IMR-90 (cell line): ENCODE results near the gene GPR39. TPM values are rescaled to one million over a fixed set of nuclear protein-coding genes. Genes with fewer than 3 reads are reported as not detected.

Source experiments
- ATAC-seq: fragments of 200-7000 bp; cut with Tn5 transposase; 2 replicates; pipeline ENCODE4 v1.9.1; 2020; ENCODE audit warnings: low read depth, mild to moderate bottlenecking, moderate library complexity
- BruUV-seq: library from RNA; stranded (reverse); fragments of 400-500 nt; replicated peaks from 2 replicates; lab custom pipeline; 2021; lab: Mats Ljungman, UMichigan
- CTCF ChIA-PET: fragments of 300-600 bp; formaldehyde crosslinking; extraction: SDS; loops from one replicate; lab custom pipeline; 2021; ENCODE audit warnings: antibody characterized with exemption; lab: Yijun Ruan, JAX
- POLR2A ChIA-PET: fragments of 300-600 bp; sonication (Branson Sonifier 250); formaldehyde crosslinking; loops from one replicate; lab custom pipeline; 2022; ENCODE audit warnings: antibody characterized with exemption; ENCODE audit not compliant: unreplicated experiment; lab: Charles Lee
- DNase-seq: peaks from one replicate; pipeline ENCODE4 v3.0.0; 2013
- H2AFZ ChIP-seq: replicated peaks from 2 replicates; pipeline ENCODE3; 2013; ENCODE audit warnings: low read length, mild to moderate bottlenecking; ENCODE audit not compliant: poor library complexity
- H2AK5ac ChIP-seq: 2 replicates; pipeline ENCODE4 v1.6.1; 2013; ENCODE audit warnings: low read depth, low read length, inconsistent platforms
- H2AK9ac ChIP-seq: replicated peaks from 2 replicates; pipeline ENCODE3; 2013; ENCODE audit warnings: mild to moderate bottlenecking, low read depth, low read length, moderate library complexity; ENCODE audit not compliant: poor library complexity
- H2BK120ac ChIP-seq: 2 replicates; pipeline ENCODE4 v1.6.1; 2013; ENCODE audit warnings: low read depth, low read length, inconsistent platforms
- H2BK15ac ChIP-seq: 3 replicates; pipeline ENCODE4 v1.6.1; 2013; ENCODE audit warnings: low read depth, low read length, inconsistent platforms
- H2BK20ac ChIP-seq: 2 replicates; pipeline ENCODE4 v1.6.1; 2013; ENCODE audit warnings: low read depth, mild to moderate bottlenecking, inconsistent platforms, low read length, moderate library complexity
- H2BK5ac ChIP-seq: 2 replicates; pipeline ENCODE4 v1.6.1; 2013; ENCODE audit warnings: mild to moderate bottlenecking, low read depth, low read length, inconsistent platforms; ENCODE audit not compliant: poor library complexity, severe bottlenecking
- H3K14ac ChIP-seq: replicated peaks from 2 replicates; pipeline ENCODE4 v1.6.1; 2013; ENCODE audit warnings: low read depth, low read length, inconsistent platforms
- H3K18ac ChIP-seq: 2 replicates; pipeline ENCODE4 v1.6.1; 2013; ENCODE audit warnings: low read depth, low read length, control low read depth
- H3K23ac ChIP-seq: 2 replicates; pipeline ENCODE4 v1.6.1; 2013; ENCODE audit warnings: low read depth, low read length, inconsistent platforms
- H3K27ac ChIP-seq: 2 replicates; pipeline ENCODE4 v1.5.1; 2013; ENCODE audit warnings: mild to moderate bottlenecking, control low read depth, low read length; ENCODE audit not compliant: insufficient read depth
- H3K27me3 ChIP-seq: 2 replicates; pipeline ENCODE4 v1.6.1; 2013; ENCODE audit warnings: low read length; ENCODE audit not compliant: control insufficient read depth, insufficient read depth
- H3K36me3 ChIP-seq: 2 replicates; pipeline ENCODE4 v1.6.1; 2013; ENCODE audit warnings: low read length, mixed read lengths; ENCODE audit not compliant: control insufficient read depth, insufficient read depth
- H3K4ac ChIP-seq: 2 replicates; pipeline ENCODE4 v1.6.1; 2013; ENCODE audit warnings: low read depth, low read length, inconsistent platforms
- H3K4me1 ChIP-seq: 2 replicates; pipeline ENCODE4 v1.6.1; 2013; ENCODE audit warnings: low read length, mixed read lengths; ENCODE audit not compliant: control insufficient read depth, insufficient read depth
- H3K4me2 ChIP-seq: 2 replicates; pipeline ENCODE4 v1.6.1; 2013; ENCODE audit warnings: low read depth, mild to moderate bottlenecking, control low read depth, low read length, moderate library complexity
- H3K4me3 ChIP-seq: 2 replicates; pipeline ENCODE4 v1.5.1; 2013; ENCODE audit warnings: low read depth, mild to moderate bottlenecking, control low read depth, low read length, moderate library complexity; ENCODE audit not compliant: insufficient read depth
- H3K56ac ChIP-seq: 2 replicates; pipeline ENCODE4 v1.6.1; 2013; ENCODE audit warnings: low read length, inconsistent platforms; ENCODE audit not compliant: insufficient read depth; ENCODE audit errors: extremely low read depth
- H3K79me1 ChIP-seq, 2 experiments: 2 replicates each; pipeline ENCODE4 v1.6.1; 2013; ENCODE audit warnings: low read length in 2 of 2, inconsistent platforms in 1 of 2, low read depth in 1 of 2
- H3K9ac ChIP-seq: 2 replicates; pipeline ENCODE4 v1.6.1; 2013; ENCODE audit warnings: low read depth, low read length, control low read depth
- H3K9me1 ChIP-seq: 2 replicates; pipeline ENCODE4 v1.6.1; 2013; ENCODE audit warnings: low read length, inconsistent platforms; ENCODE audit not compliant: insufficient read depth
- H3K9me3 ChIP-seq: 2 replicates; pipeline ENCODE4 v1.6.1; 2013; ENCODE audit warnings: low read length; ENCODE audit not compliant: control insufficient read depth, insufficient read depth
- H4K20me1 ChIP-seq: 2 replicates; pipeline ENCODE4 v1.6.1; 2013; ENCODE audit warnings: low read length, inconsistent platforms; ENCODE audit not compliant: insufficient read depth
- H4K5ac ChIP-seq: 2 replicates; pipeline ENCODE4 v1.6.1; 2013; ENCODE audit warnings: mild to moderate bottlenecking, low read depth, low read length, control low read depth
- H4K8ac ChIP-seq, 2 experiments: 2 replicates each; pipeline ENCODE4 v1.6.1; 2013; ENCODE audit warnings: low read depth in 2 of 2, low read length in 2 of 2, control low read depth in 1 of 2, inconsistent platforms in 1 of 2
- H4K91ac ChIP-seq: 2 replicates; pipeline ENCODE4 v1.6.1; 2013; ENCODE audit warnings: low read depth, low read length, inconsistent platforms; ENCODE audit not compliant: insufficient read depth
- MXI1 ChIP-seq: IDR thresholded peaks from 2 replicates; pipeline ENCODE4 v1.6.1; 2012; ENCODE audit warnings: low read depth, mild to moderate bottlenecking, low read length, moderate library complexity, borderline replicate concordance
- dilution Hi-C: fragments of 300-500 bp; cut with HindIII; formaldehyde crosslinking; loops from one replicate; pipeline ENCODE4 v1.14.3; 2018; ENCODE audit warnings: low sequenced_read_pairs; ENCODE audit not compliant: unreplicated experiment
- in situ Hi-C: fragments of 300-500 bp; cut with MboI; formaldehyde crosslinking; loops from 3 replicates; pipeline ENCODE4 v1.14.3; 2019; ENCODE audit warnings: low sequenced_read_pairs, inconsistent platforms, mixed read lengths
- intact Hi-C: fragments of 100-400 bp; cut with micrococcal nuclease; formaldehyde crosslinking; loops from 2 replicates; pipeline ENCODE4 v1.10.0; 2022
- polyA plus RNA-seq, 3 experiments: library from polyadenylated mRNA; depleted of rRNA; stranded (reverse); fragments of >200 nt; gene quantifications; 2 replicates each; pipeline ENCODE4 v1.2.3, GENCODE V29; 2012; ENCODE audit warnings: low replicate concordance in 1 of 3
- total RNA-seq: library from RNA; depleted of rRNA; stranded (reverse); fragments of >200 nt; gene quantifications from 2 replicates; pipeline ENCODE4 v1.2.3, GENCODE V29; 2012
- TF ChIP-seq, protein P1 (sequence below): conservative IDR thresholded peaks from 2 replicates; pipeline ENCODE4 v1.5.1; 2012; ENCODE audit warnings: mild to moderate bottlenecking, low read depth, low read length, improper control_type of control experiment

GPR39 gene
- total and polyA plus RNA-seq, 2 of the 4 experiments (the other 2 are of a cell fraction): 4.4 to 9.0 TPM

DNA sequence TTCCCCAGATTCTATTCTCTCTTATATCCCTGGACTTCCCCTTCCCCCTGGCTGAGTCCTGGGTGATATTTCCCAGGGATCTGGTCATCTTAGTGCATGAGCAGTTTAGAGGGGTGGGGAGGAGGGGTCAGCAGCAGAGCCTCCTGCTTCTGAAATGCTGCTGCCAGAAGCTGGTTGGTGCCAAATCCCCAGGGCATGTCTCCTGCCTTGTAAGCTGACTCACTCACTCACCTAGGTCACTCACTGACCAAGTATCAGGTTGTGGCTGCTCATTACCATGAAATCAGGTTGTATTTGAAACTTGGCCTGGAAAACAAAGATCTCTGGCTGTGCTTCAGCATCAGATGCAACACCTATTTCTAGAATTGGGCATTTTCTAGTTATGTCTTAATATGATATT is 14.3 kb downstream of the GPR39 start:
- in situ Hi-C loops: no loop called here

More for the DNA sequence above, 14.3 kb downstream of the GPR39 start:
- Histone ChIP-seq H2AFZ (no peak overlapping the region), H2BK20ac (no peak overlapping the region), H3K27ac (no peak overlapping the region), H3K27me3 (no peaks in the 10 kb centered on the region), H3K18ac (no peak overlapping the region), H2BK120ac (no peak overlapping the region), H3K36me3 (no peaks in the 10 kb centered on the region), H2AK9ac (no peak overlapping the region), H3K4ac (no peak overlapping the region), H2BK5ac (no peak overlapping the region), H4K5ac (no peak overlapping the region), H4K8ac (no peak overlapping the region), H3K14ac (no peak overlapping the region), H3K4me1 (no peaks in the 10 kb centered on the region), H2AK5ac (no peak overlapping the region), H2BK15ac (no peak overlapping the region), H3K4me3 (no peak overlapping the region), H3K56ac (no peak overlapping the region), H3K4me2 (no peak overlapping the region), H4K20me1 (no peaks in the 10 kb centered on the region), H3K23ac (no peak overlapping the region), H3K9me1 (no peaks in the 10 kb centered on the region), H3K79me1 (no peaks in the 10 kb centered on the region), H4K91ac (no peak overlapping the region), H3K9ac (no peak overlapping the region), H3K9me3 (no peaks in the 10 kb centered on the region)
- intact Hi-C loops: loop anchor here (10.0 kb wide), 1 partner anchor 744 kb away; no protein-coding TSS in a partner anchor
- ATAC-seq (no peak), DNase-seq (no peak)
- dilution Hi-C loops: no loop called here
- TF ChIP-seq, protein P1, sequence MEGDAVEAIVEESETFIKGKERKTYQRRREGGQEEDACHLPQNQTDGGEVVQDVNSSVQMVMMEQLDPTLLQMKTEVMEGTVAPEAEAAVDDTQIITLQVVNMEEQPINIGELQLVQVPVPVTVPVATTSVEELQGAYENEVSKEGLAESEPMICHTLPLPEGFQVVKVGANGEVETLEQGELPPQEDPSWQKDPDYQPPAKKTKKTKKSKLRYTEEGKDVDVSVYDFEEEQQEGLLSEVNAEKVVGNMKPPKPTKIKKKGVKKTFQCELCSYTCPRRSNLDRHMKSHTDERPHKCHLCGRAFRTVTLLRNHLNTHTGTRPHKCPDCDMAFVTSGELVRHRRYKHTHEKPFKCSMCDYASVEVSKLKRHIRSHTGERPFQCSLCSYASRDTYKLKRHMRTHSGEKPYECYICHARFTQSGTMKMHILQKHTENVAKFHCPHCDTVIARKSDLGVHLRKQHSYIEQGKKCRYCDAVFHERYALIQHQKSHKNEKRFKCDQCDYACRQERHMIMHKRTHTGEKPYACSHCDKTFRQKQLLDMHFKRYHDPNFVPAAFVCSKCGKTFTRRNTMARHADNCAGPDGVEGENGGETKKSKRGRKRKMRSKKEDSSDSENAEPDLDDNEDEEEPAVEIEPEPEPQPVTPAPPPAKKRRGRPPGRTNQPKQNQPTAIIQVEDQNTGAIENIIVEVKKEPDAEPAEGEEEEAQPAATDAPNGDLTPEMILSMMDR: no peak
- TF ChIP-seq MXI1: no peak
- CTCF ChIA-PET: interaction anchor here (1.0 kb wide), 1 partner anchor 15 kb away, joined by 3 read pairs; no protein-coding TSS in a partner anchor
- POLR2A ChIA-PET: no interaction called here
- no TSS peak for BruUV-seq
